ENCODE results near the gene SANBR. TPM values are rescaled to one million over a fixed set of nuclear protein-coding genes. Genes with fewer than 3 reads are reported as not detected.

Gene SANBR
- total RNA-seq, 1 donor from 2014 or later = 10.7 TPM

DNA sequence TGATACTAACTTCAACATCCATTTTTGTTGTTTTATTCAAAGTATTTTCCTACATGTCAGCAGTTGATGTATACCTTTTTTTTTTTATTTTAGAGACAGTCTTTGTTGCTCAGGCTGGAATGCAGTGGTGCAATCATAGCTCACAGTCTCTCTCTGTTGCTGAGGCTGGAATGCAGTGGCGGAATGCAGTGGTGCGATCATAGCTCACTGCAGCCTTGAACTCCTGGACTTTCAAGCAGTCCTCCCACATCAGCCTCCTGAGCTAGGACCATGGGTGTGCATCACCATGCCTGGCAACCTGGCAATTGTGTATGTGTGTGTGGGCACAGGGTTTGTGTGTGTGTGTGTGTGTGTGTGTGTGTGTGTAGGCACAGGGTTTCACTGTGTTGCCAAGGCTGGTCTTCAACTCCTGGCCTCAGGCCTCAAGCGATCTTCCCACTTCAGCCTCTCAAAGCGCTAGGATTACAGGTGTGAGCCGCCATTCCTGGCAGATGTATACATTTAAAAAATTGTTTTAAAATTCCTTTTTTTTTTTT, 24.8 kb downstream of the SANBR start:
- no peak for DNase-seq (ENCODE audit: low spot score in 2 of 2)
- Histone ChIP-seq H3K36me3 (peaks cover 12 to 26% of the 10 kb centered on the region in 2 donors), H3K4me1 (no peaks in the 10 kb centered on the region), H3K9me3 (no peaks in the 10 kb centered on the region), H3K27ac (no peak overlapping the region), H3K4me3 (no peak overlapping the region), H3K27me3 (no peaks in the 10 kb centered on the region)
- intact Hi-C loops (cut with DNase I) = no loop called here
- TF ChIP-seq, protein P1, sequence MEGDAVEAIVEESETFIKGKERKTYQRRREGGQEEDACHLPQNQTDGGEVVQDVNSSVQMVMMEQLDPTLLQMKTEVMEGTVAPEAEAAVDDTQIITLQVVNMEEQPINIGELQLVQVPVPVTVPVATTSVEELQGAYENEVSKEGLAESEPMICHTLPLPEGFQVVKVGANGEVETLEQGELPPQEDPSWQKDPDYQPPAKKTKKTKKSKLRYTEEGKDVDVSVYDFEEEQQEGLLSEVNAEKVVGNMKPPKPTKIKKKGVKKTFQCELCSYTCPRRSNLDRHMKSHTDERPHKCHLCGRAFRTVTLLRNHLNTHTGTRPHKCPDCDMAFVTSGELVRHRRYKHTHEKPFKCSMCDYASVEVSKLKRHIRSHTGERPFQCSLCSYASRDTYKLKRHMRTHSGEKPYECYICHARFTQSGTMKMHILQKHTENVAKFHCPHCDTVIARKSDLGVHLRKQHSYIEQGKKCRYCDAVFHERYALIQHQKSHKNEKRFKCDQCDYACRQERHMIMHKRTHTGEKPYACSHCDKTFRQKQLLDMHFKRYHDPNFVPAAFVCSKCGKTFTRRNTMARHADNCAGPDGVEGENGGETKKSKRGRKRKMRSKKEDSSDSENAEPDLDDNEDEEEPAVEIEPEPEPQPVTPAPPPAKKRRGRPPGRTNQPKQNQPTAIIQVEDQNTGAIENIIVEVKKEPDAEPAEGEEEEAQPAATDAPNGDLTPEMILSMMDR (IDR thresholded peaks at IDR 0.05) = no peak

DNA sequence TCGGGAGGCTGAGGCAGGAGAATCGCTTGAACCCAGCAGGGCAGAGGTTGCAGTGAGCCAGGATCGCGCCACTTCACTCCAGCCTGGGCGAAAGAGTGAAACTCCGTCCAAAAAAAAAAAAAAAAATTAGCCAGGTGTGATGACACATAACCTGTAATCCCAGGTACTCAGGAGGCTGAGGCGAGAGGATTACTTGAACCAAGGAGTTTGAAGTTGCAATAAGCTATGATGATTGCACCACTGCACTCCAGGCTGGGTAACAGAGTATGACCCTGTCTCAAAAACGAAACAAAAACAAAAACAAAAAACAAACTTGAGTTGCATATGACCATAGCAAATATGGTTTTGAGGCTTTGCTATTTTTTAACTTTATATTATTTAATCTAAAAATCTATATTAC, 25.8 kb downstream of the SANBR start:
- H3K4me3 ChIP-seq = no peak overlapping the region
- intact Hi-C loops (cut with DNase I) = no loop called here
- no peak for DNase-seq (ENCODE audit: low spot score in 2 of 2)
- H3K9me3 ChIP-seq = no peaks in the 10 kb centered on the region
- TF ChIP-seq, protein P1 (IDR thresholded peaks at IDR 0.05) = no peak
- H3K27ac ChIP-seq = no peak overlapping the region
- H3K4me1 ChIP-seq = no peaks in the 10 kb centered on the region
- no peaks in the 10 kb centered on the region for H3K27me3 ChIP-seq
- H3K36me3 ChIP-seq = peaks cover 12 to 19% of the 10 kb centered on the region in 2 donors

DNA sequence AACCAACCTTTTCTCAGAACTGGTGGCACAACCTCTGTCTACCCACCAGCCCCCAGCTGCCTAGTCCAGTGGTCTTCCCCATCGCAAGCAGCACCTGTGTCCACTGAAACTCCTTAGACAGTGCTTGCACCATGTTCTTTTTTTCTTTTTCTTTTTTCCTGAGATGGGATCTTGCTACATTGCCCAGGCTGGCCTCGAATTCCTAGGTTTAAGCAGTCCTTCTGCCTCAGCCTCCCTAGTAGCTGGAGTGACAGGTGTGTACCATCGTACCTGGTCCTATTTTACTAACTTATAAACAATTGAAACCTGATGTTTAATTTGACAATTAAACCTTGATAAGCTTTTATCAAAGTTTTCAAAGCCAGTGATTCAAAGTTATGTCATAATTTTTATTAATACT, 30.8 kb downstream of the SANBR start:
- intact Hi-C loops (cut with DNase I) = no loop called here
- H3K4me1 ChIP-seq = no peaks in the 10 kb centered on the region
- no peak for DNase-seq (ENCODE audit: low spot score in 2 of 2)

DNA sequence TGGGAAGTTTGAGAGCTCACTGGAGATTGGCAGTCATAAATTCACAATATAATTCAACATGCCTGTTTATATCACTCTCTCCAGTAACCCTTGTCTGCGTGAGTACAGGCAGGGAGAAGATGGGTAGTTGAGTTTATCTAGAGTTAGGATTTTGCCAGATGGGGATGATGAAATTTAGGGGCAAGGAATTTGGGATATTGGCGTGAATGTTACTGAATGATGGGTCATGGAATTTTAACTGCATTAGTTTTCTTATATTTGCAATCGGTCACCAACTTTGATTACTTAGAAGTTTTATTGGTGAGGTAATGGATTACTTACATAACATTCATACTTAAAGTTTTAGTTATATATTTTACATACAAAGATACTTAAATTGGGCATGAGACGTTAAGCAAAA, 35.1 kb downstream of the SANBR start:
- H3K27ac ChIP-seq = no peak overlapping the region
- H3K36me3 ChIP-seq = peaks cover 0 to 7% of the 10 kb centered on the region in 2 donors
- TF ChIP-seq, protein P1 (IDR thresholded peaks at IDR 0.05) = no peak
- no peaks in the 10 kb centered on the region for H3K4me1 ChIP-seq
- no peak for DNase-seq (ENCODE audit: low spot score in 2 of 2)
- intact Hi-C loops (cut with DNase I) = no loop called here
- no peak overlapping the region for H3K4me3 ChIP-seq
- no peaks in the 10 kb centered on the region for H3K9me3 ChIP-seq
- H3K27me3 ChIP-seq = no peaks in the 10 kb centered on the region

More for the DNA sequence above, 30.8 kb downstream of the SANBR start:
- TF ChIP-seq, protein P1 (IDR thresholded peaks at IDR 0.05) = no peak
- no peak overlapping the region for H3K27ac ChIP-seq
- no peaks in the 10 kb centered on the region for H3K36me3 ChIP-seq
- no peak overlapping the region for H3K4me3 ChIP-seq
- no peaks in the 10 kb centered on the region for H3K27me3 ChIP-seq
- no peaks in the 10 kb centered on the region for H3K9me3 ChIP-seq

DNA sequence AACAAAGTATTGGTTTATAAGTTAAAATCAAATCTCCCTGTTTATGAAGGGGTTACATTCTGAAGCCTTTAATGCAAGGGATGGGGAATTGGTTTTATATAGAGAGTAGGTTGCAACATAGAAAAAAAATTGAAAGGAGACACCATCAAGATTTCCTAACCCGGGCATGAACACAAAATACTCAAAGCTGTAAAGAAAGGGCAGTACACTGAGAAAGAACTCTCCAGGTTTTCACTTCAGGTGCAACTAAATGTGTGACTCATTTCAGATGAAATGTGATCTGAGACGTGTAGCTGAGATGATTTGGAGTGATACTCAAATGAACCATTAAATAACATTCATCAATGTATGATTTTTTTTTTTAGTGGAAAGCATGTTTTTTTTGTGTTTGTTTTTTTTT, 43.6 kb downstream of the SANBR start:
- DNase-seq (ENCODE audit: low spot score in 2 of 2) = no peak
- Histone ChIP-seq H3K27me3 (no peaks in the 10 kb centered on the region), H3K27ac (no peak overlapping the region), H3K36me3 (peaks cover 8 to 14% of the 10 kb centered on the region in 2 donors), H3K4me3 (no peak overlapping the region), H3K4me1 (no peaks in the 10 kb centered on the region), H3K9me3 (no peaks in the 10 kb centered on the region)
- intact Hi-C loops (cut with DNase I) = no loop called here
- TF ChIP-seq, protein P1 (IDR thresholded peaks at IDR 0.05) = no peak

DNA sequence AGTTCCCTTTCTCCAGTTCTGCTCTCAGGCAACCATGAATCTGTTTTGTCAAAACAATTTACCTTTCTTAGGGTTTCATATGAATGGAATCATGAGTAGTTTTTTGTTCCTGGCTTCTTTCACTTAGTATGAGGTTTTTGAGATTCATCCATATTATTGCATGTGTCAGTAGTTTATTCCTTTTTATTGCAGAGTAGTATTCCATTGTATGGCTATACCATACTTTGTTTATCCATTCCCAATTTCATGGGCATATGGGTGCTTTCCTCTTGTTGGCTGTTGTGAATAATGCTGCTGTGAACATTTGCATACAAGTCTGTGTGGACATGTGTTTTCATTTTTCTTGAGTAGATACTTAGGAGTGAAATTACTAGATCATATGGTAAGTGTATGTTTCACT, 46.0 kb downstream of the SANBR start:
- no peaks in the 10 kb centered on the region for H3K27me3 ChIP-seq
- H3K4me3 ChIP-seq = no peak overlapping the region
- no peak overlapping the region for H3K27ac ChIP-seq
- no peaks in the 10 kb centered on the region for H3K9me3 ChIP-seq
- intact Hi-C loops (cut with DNase I) = no loop called here
- H3K36me3 ChIP-seq = peaks cover 16 to 17% of the 10 kb centered on the region in 2 donors
- TF ChIP-seq, protein P1 (IDR thresholded peaks at IDR 0.05) = no peak
- H3K4me1 ChIP-seq = no peaks in the 10 kb centered on the region
- DNase-seq (ENCODE audit: low spot score in 2 of 2) = no peak
